SK-N-SH (cell line): ENCODE measurements around the gene TTLL7.

ENCODE experiments used
- CTCF ChIP-seq: fragments of 200-600 bp; sonication (generic); IDR thresholded peaks from 2 replicates; pipeline ENCODE4 v1.6.1; 2017; ENCODE audit warnings: antibody characterized with exemption, mild to moderate bottlenecking, moderate library complexity
- EZH2phosphoT487 ChIP-seq: fragments of 200-600 bp; sonication (generic); IDR thresholded peaks from 2 replicates; pipeline ENCODE4 v1.6.1; 2017; ENCODE audit warnings: low read depth, mixed run types, mild to moderate bottlenecking, antibody characterized with exemption, moderate library complexity, borderline replicate concordance
- MAX ChIP-seq: IDR thresholded peaks from 2 replicates; pipeline ENCODE4 v1.4.0; 2012; ENCODE audit warnings: low read depth
- PBX3 ChIP-seq: IDR thresholded peaks from 2 replicates; pipeline ENCODE4; 2012
- POLR2AphosphoS5 ChIP-seq: IDR thresholded peaks from 2 replicates; pipeline ENCODE4 v1.6.1; 2012; ENCODE audit warnings: low read depth, low read length
- SMC3 ChIP-seq: IDR thresholded peaks from 2 replicates; pipeline ENCODE4 v1.6.1; 2012; ENCODE audit warnings: low read depth, low read length, improper control_type of control experiment
- YY1 ChIP-seq: IDR thresholded peaks from 2 replicates; pipeline ENCODE4 v1.4.0; 2012; ENCODE audit warnings: low read depth, mild to moderate bottlenecking

GRCh38 chr1:83990734-83991133 lies 8.2 kb downstream of the TTLL7 start:
- no peak for TF ChIP-seq CTCF
- no peak for TF ChIP-seq SMC3
- no peak for TF ChIP-seq PBX3
- TF ChIP-seq EZH2phosphoT487, result no peak
- no peak for TF ChIP-seq YY1
- no peak for TF ChIP-seq MAX
- no peak for TF ChIP-seq POLR2AphosphoS5
